Measurements from ENCODE around the gene CCDC6. TPM values are rescaled to one million over a fixed set of nuclear protein-coding genes. Genes with fewer than 3 reads are reported as not detected.

Gene CCDC6
- total and polyA plus RNA-seq, 3 donors from 2014 or later: 21.1 to 52.2 (median 41.7) TPM

- WGBS, 2 donors: 86 to 87% methylated on average over 7 of the region's 7 CpGs
- Histone ChIP-seq H3K4me3 (no peak overlapping the region), H3K27ac (no peak overlapping the region), H3K27me3 (no peaks in the 10 kb centered on the region), H3K9me3 (no peaks in the 10 kb centered on the region), H3K4me1 (no peaks in the 10 kb centered on the region), H3K36me3 (ENCODE audit: low read depth, missing control alignments) (no peaks in the 10 kb centered on the region)
- TF ChIP-seq CTCF (IDR thresholded peaks at IDR 0.05) (no peak), POLR2A (IDR thresholded peaks at IDR 0.05) (no peak)
- intact Hi-C loops (cut with DNase I; ENCODE audit: low total_unique reads): no loop called here
- no peak for DNase-seq
These were observed 58.5 kb downstream of the CCDC6 start for GRCh38 chr10:59847888-59848287.

- no peak for TF ChIP-seq POLR2A (IDR thresholded peaks at IDR 0.05)
- no peak for TF ChIP-seq CTCF (IDR thresholded peaks at IDR 0.05)
- Histone ChIP-seq H3K4me3 (no peak overlapping the region), H3K4me1 (no peaks in the 10 kb centered on the region), H3K27me3 (no peaks in the 10 kb centered on the region), H3K9me3 (no peaks in the 10 kb centered on the region), H3K27ac (no peak overlapping the region), H3K36me3 (ENCODE audit: low read depth, missing control alignments) (no peaks in the 10 kb centered on the region)
- DNase-seq: no peak
- 85 to 91% methylated on average over 2 of the region's 2 CpGs for WGBS, 2 donors
- intact Hi-C loops (cut with DNase I; ENCODE audit: low total_unique reads): no loop called here
These were observed 59.0 kb downstream of the CCDC6 start for GRCh38 chr10:59847326-59847725.

- Histone ChIP-seq H3K27me3 (no peaks in the 10 kb centered on the region), H3K9me3 (no peaks in the 10 kb centered on the region), H3K4me1 (no peaks in the 10 kb centered on the region), H3K4me3 (no peak overlapping the region), H3K36me3 (ENCODE audit: low read depth, missing control alignments) (no peaks in the 10 kb centered on the region), H3K27ac (no peak overlapping the region)
- intact Hi-C loops (cut with DNase I; ENCODE audit: low total_unique reads): no loop called here
- TF ChIP-seq CTCF (IDR thresholded peaks at IDR 0.05) (no peak), POLR2A (IDR thresholded peaks at IDR 0.05) (no peak)
- no peak for DNase-seq
- WGBS, 2 donors: 80 to 92% methylated on average over 3 of the region's 3 CpGs
These were observed 61.9 kb downstream of the CCDC6 start for GRCh38 chr10:59844436-59844835.

- 56 to 82% methylated on average over 2 of the region's 2 CpGs for WGBS, 2 donors
- intact Hi-C loops (cut with DNase I; ENCODE audit: low total_unique reads): no loop called here
- Histone ChIP-seq H3K4me1 (no peaks in the 10 kb centered on the region), H3K4me3 (no peak overlapping the region), H3K9me3 (no peaks in the 10 kb centered on the region), H3K27me3 (no peaks in the 10 kb centered on the region), H3K27ac (no peak overlapping the region), H3K36me3 (ENCODE audit: low read depth, missing control alignments) (no peaks in the 10 kb centered on the region)
- DNase-seq: no peak
- TF ChIP-seq CTCF (IDR thresholded peaks at IDR 0.05) (no peak), POLR2A (IDR thresholded peaks at IDR 0.05) (no peak)
These were observed 62.6 kb downstream of the CCDC6 start for GRCh38 chr10:59843748-59844147.

- H3K9me3 ChIP-seq: no peaks in the 10 kb centered on the region
- no peak overlapping the region for H3K27ac ChIP-seq
- no peaks in the 10 kb centered on the region for H3K27me3 ChIP-seq
- intact Hi-C loops (cut with DNase I; ENCODE audit: low total_unique reads): loop anchor here (10.0 kb wide), 1 partner anchor 215 kb away; no protein-coding TSS in a partner anchor
- TF ChIP-seq POLR2A (IDR thresholded peaks at IDR 0.05) (no peak), CTCF (IDR thresholded peaks at IDR 0.05) (no peak)
- 82 to 91% methylated on average over 6 of the region's 6 CpGs for WGBS, 2 donors
- H3K4me1 ChIP-seq: no peaks in the 10 kb centered on the region
- no peak overlapping the region for H3K4me3 ChIP-seq
- no peaks in the 10 kb centered on the region for H3K36me3 ChIP-seq (ENCODE audit: low read depth, missing control alignments)
- no peak for DNase-seq
These were observed 66.8 kb downstream of the CCDC6 start for GRCh38 chr10:59839576-59839975.

All from testis (tissue), 3 donors.